ENCODE data around the gene MBNL2.

DNA sequence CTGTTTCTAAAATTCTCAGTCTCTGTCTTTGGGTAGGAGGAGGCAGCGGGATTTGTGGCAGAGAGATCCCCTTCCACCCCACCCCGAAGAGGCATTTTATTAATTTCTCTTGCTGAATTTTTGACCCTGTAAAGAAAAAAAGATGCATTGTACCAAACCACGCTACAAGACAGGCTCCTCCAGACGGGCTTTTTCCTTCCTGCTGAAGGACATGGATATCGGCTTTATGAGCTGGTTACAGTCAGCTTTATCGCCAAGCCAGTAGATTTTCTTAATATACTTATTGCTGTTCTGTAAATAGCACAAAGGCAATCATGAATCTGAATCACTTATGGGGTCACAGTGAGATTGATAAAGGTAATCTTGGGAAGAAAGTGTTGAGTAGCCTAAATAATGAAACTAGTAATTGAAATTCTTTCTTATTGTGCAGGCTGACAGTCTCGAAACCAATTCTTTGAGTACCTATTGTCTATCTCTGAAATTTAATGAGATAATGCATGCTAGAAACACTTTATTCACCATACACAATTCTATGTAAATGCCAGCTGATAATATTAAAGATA lies 24.5 kb downstream of the MBNL2 start:
- TF ChIP-seq, protein P1, sequence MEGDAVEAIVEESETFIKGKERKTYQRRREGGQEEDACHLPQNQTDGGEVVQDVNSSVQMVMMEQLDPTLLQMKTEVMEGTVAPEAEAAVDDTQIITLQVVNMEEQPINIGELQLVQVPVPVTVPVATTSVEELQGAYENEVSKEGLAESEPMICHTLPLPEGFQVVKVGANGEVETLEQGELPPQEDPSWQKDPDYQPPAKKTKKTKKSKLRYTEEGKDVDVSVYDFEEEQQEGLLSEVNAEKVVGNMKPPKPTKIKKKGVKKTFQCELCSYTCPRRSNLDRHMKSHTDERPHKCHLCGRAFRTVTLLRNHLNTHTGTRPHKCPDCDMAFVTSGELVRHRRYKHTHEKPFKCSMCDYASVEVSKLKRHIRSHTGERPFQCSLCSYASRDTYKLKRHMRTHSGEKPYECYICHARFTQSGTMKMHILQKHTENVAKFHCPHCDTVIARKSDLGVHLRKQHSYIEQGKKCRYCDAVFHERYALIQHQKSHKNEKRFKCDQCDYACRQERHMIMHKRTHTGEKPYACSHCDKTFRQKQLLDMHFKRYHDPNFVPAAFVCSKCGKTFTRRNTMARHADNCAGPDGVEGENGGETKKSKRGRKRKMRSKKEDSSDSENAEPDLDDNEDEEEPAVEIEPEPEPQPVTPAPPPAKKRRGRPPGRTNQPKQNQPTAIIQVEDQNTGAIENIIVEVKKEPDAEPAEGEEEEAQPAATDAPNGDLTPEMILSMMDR (IDR thresholded peaks at IDR 0.05; ENCODE audit: insufficient read depth, low read length, poor library complexity, severe bottlenecking), result no peak
- no peak for TF ChIP-seq EZH2phosphoT487 (conservative IDR thresholded peaks at IDR 0.05; ENCODE audit: low read length)
